GM12878 (cell line): ENCODE results near the gene PVALEF. TPM values are rescaled to one million over a fixed set of nuclear protein-coding genes. Genes with fewer than 3 reads are reported as not detected.

Experiments
- ATAC-seq: fragments of 200-7000 bp; cut with Tn5 transposase; 3 replicates; pipeline ENCODE4 v1.9.1; 2020; ENCODE audit warnings: mild to moderate bottlenecking, moderate library complexity
- BruUV-seq: library from RNA; stranded (reverse); fragments of 400-500 nt; replicated peaks from 2 replicates; lab custom pipeline; 2021; lab: Mats Ljungman, UMichigan
- CTCF ChIA-PET: fragments of 300-600 bp; sonication (Branson Sonifier 250); formaldehyde crosslinking; extraction: SDS; loops from one replicate; lab custom pipeline; 2021; ENCODE audit warnings: inconsistent platforms; lab: Yijun Ruan, JAX
- POLR2A ChIA-PET: fragments of 350-600 bp; formaldehyde crosslinking; extraction: SDS; loops from one replicate; lab custom pipeline; 2021; ENCODE audit warnings: inconsistent platforms; lab: Charles Lee
- RAD21 ChIA-PET: fragments of 300-600 bp; sonication (Branson Sonifier 250); formaldehyde crosslinking; loops from one replicate; lab custom pipeline; 2023; ENCODE audit warnings: antibody characterized with exemption; ENCODE audit not compliant: unreplicated experiment; lab: Charles Lee
- SMC1A ChIA-PET: fragments of 300-600 bp; sonication (Branson Sonifier 250); formaldehyde crosslinking; loops from one replicate; lab custom pipeline; 2023; ENCODE audit not compliant: unreplicated experiment, uncharacterized antibody; lab: Charles Lee
- DNase-seq: peaks from one replicate; pipeline ENCODE4 v3.0.0-alpha.2; 2011; ENCODE audit warnings: low read depth, low spot score
- FAIRE-seq: peaks from 3 replicates; lab custom pipeline; 2011; peaks lifted over from hg19 to GRCh38; lab: Jason Lieb, UNC
- H2AFZ ChIP-seq: 2 replicates; pipeline ENCODE4 v1.6.0; 2011; ENCODE audit warnings: low read depth, low read length, control low read depth; ENCODE audit not compliant: control insufficient read depth
- H3K27ac ChIP-seq: 2 replicates; pipeline ENCODE4 v1.5.1; 2011; ENCODE audit warnings: control low read depth; ENCODE audit not compliant: control insufficient read depth, insufficient read depth
- H3K27me3 ChIP-seq, 2 experiments: replicated peaks in 1 of 2; 2 replicates each; pipeline versions ENCODE4 v1.6.0 to v1.6.1; 2011; ENCODE audit warnings: low read length in 1 of 2; ENCODE audit not compliant: control insufficient read depth in 2 of 2, insufficient read depth in 2 of 2
- H3K36me3 ChIP-seq, 2 experiments: 2 replicates each; pipeline ENCODE4 v1.5.1; 2011; ENCODE audit warnings: low read length in 1 of 2; ENCODE audit not compliant: control insufficient read depth in 2 of 2, insufficient read depth in 2 of 2
- H3K4me1 ChIP-seq: 2 replicates; pipeline ENCODE4 v1.6.1; 2011; ENCODE audit warnings: mild to moderate bottlenecking, low read length, moderate library complexity, mixed read lengths; ENCODE audit not compliant: control insufficient read depth, insufficient read depth
- H3K4me2 ChIP-seq: 2 replicates; pipeline ENCODE4 v1.6.0; 2011; ENCODE audit warnings: control low read depth; ENCODE audit not compliant: control insufficient read depth, insufficient read depth
- H3K4me3 ChIP-seq: fragments of 200-600 bp; sonication (generic); 2 replicates; pipeline ENCODE4 v1.5.1; 2016
- H3K79me2 ChIP-seq: 2 replicates; pipeline ENCODE4 v1.6.0; 2011; ENCODE audit warnings: low read length; ENCODE audit not compliant: control insufficient read depth, insufficient read depth
- H3K9ac ChIP-seq: 2 replicates; pipeline ENCODE4 v1.8.0; 2011; ENCODE audit warnings: low read length, control low read depth, mixed read lengths; ENCODE audit not compliant: control insufficient read depth, insufficient read depth
- H3K9me3 ChIP-seq: replicated peaks from 3 replicates; pipeline ENCODE4 v1.5.1; 2011; ENCODE audit warnings: mild to moderate bottlenecking, low read length; ENCODE audit not compliant: control insufficient read depth, insufficient read depth
- H4K20me1 ChIP-seq: 2 replicates; pipeline ENCODE4 v1.6.0; 2011; ENCODE audit not compliant: control insufficient read depth, insufficient read depth
- CEBPB ChIP-seq, 2 experiments: fragments of 150-350 bp in 1 of 2; IDR thresholded peaks; 2 replicates each; pipeline ENCODE4 v1.6.1; 2012 to 2014; ENCODE audit warnings: low read depth in 2 of 2, low read length in 2 of 2, borderline replicate concordance in 1 of 2, inconsistent platforms in 1 of 2
- ESRRA ChIP-seq: IDR thresholded peaks from 2 replicates; pipeline ENCODE4 v1.6.1; 2012; ENCODE audit warnings: mild to moderate bottlenecking, low read length, improper control_type of control experiment
- ETV6 ChIP-seq, 2 experiments: fragments of 450-650 bp in 1 of 2; IDR thresholded peaks in 1 of 2; conservative IDR thresholded peaks in 1 of 2; 2 replicates each; pipeline ENCODE4 v1.6.1; 2014; ENCODE audit warnings: antibody characterized with exemption in 1 of 2, borderline replicate concordance in 1 of 2, low read depth in 1 of 2, mild to moderate bottlenecking in 1 of 2, moderate library complexity in 1 of 2
- IRF4 ChIP-seq: IDR thresholded peaks from 2 replicates; pipeline ENCODE4 v1.6.1; 2011; ENCODE audit warnings: low read depth, low read length
- NR2F1 ChIP-seq: fragments of 450-650 bp; conservative IDR thresholded peaks from 2 replicates; pipeline ENCODE4 v1.6.1; 2017; ENCODE audit warnings: mild to moderate bottlenecking
- RAD21 ChIP-seq: IDR thresholded peaks from 2 replicates; pipeline ENCODE4 v1.6.1; 2011; ENCODE audit warnings: mild to moderate bottlenecking, low read depth, low read length, moderate library complexity; ENCODE audit not compliant: insufficient read depth
- SP1 ChIP-seq: IDR thresholded peaks from one replicate; pipeline ENCODE4 v1.6.1; 2011; ENCODE audit warnings: low read depth, low read length
- SUPT20H ChIP-seq: IDR thresholded peaks from 2 replicates; pipeline ENCODE4 v1.6.1; 2011; ENCODE audit warnings: low read depth, mild to moderate bottlenecking, low read length, moderate library complexity, borderline replicate concordance; ENCODE audit not compliant: control insufficient read depth
- ZNF24 ChIP-seq: fragments of 450-650 bp; IDR thresholded peaks from 2 replicates; pipeline ENCODE4 v1.6.1; 2017; ENCODE audit warnings: antibody characterized with exemption, mild to moderate bottlenecking
- WGBS: methylation state at CpG from one replicate; pipeline ENCODE4 v1.1.6; 2016; ENCODE audit warnings: low lambda C conversion rate; ENCODE audit not compliant: insufficient replicate concordance, insufficient coverage; ENCODE audit errors: missing lambda C conversion rate; 5-methylcytosine and 5-hydroxymethylcytosine counted together
- in situ Hi-C: fragments of 300-500 bp; cut with MboI; formaldehyde crosslinking; loops from 9 replicates; pipeline ENCODE4 v1.14.3; 2018; ENCODE audit warnings: mixed read lengths
- intact Hi-C: fragments of 100-400 bp; cut with micrococcal nuclease; formaldehyde crosslinking; loops from one replicate; pipeline ENCODE4 v1.14.2; 2022; ENCODE audit not compliant: unreplicated experiment
- polyA plus RNA-seq, 11 experiments: library from polyadenylated mRNA; depleted of rRNA in 4 of 11; unstranded in 6 of 11; stranded (reverse) in 5 of 11; fragments of >200 nt; fragmentation: Nextera tagmentation in 4 of 11; fragmentation: Illumina TruSeq in 1 of 11; extraction: Ambion mirVana in 4 of 11; extraction: Trizol in 1 of 11; gene quantifications; 1 replicate in 1 of 11; 2 replicates in 10 of 11; pipeline versions ENCODE4 v1.2.1 to v1.2.3, GENCODE V29; 2011 to 2016; ENCODE audit warnings: inconsistent platforms in 2 of 11, missing spikeins in 2 of 11, low read depth in 1 of 11
- total RNA-seq, 4 experiments: library from RNA; depleted of rRNA in 3 of 4; stranded (reverse); fragments of >200 nt in 3 of 4; fragmentation: Illumina TruSeq in 1 of 4; extraction: Trizol in 1 of 4; gene quantifications; 2 replicates each; pipeline versions ENCODE4 v1.2.1 to v1.2.3, GENCODE V29; 2013 to 2021
- TF ChIP-seq, protein P1 (sequence below): IDR thresholded peaks from 2 replicates; pipeline ENCODE4 v1.6.1; 2012; ENCODE audit warnings: low read depth, low read length, improper control_type of control experiment
- TF ChIP-seq, protein P2 (sequence below): IDR thresholded peaks from 2 replicates; pipeline ENCODE4 v1.6.1; 2012; ENCODE audit warnings: low read length, inconsistent platforms
- TF ChIP-seq, protein P3 (sequence below): fragments of 450-650 bp; IDR thresholded peaks from 2 replicates; pipeline ENCODE4 v1.6.1; 2014; ENCODE audit warnings: mild to moderate bottlenecking
- TF ChIP-seq, protein P4 (sequence below): fragments of 450-650 bp; IDR thresholded peaks from 2 replicates; pipeline ENCODE4 v1.6.1; 2016; ENCODE audit warnings: mild to moderate bottlenecking, moderate library complexity, borderline replicate concordance

PVALEF gene
- total and polyA plus RNA-seq, 10 of the 15 experiments (the other 5 are each of a cell fraction or from before 2014, with no cell fraction given), result not detected

DNA sequence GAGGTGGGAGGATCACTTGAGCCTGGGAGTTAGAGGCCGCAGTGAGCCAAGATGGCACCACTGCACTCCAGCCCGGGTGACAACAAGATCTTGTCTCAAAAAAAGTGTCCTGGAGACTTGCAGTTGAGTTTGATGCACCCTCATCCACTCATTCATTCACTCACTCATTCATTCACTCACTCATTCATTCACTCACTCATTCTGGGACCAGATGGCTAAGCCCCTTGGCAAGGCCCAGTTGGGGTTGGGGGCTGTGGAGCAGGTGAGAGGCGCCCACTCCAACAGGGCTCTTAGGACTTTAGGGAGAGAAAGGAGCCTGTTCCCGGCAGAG is 1.9 kb downstream of the PVALEF start:
- no peak overlapping the region for H3K9ac ChIP-seq
- intact Hi-C loops (no loop called here), in situ Hi-C loops (loop anchor here (5.0 kb wide), 1 partner anchor 50 kb away; no protein-coding TSS in a partner anchor)
- H3K4me1 ChIP-seq, result no peaks in the 10 kb centered on the region
- no peak for FAIRE-seq
- ChIA-PET SMC1A (no interaction called here), POLR2A (no interaction called here), RAD21 (no interaction called here), CTCF (no interaction called here)
- H3K9me3 ChIP-seq, result no peaks in the 10 kb centered on the region
- no peaks in the 10 kb centered on the region; a peak in 4 of 4 replicates for H3K27me3 ChIP-seq
- H3K4me3 ChIP-seq, result no peak overlapping the region
- no peaks in the 10 kb centered on the region for H3K36me3 ChIP-seq
- no peak overlapping the region for H3K4me2 ChIP-seq
- no TSS peak for BruUV-seq
- H3K79me2 ChIP-seq, result no peaks in the 10 kb centered on the region
- H2AFZ ChIP-seq, result no peak overlapping the region
- 73% methylated on average over 4 of the region's 4 CpGs for WGBS
- H4K20me1 ChIP-seq, result no peaks in the 10 kb centered on the region
- TF ChIP-seq IRF4, result no peak
- no peak for TF ChIP-seq SP1
- TF ChIP-seq SUPT20H, result no peak
- no peak for TF ChIP-seq NR2F1
- no peak for TF ChIP-seq ZNF24
- TF ChIP-seq, protein P1, sequence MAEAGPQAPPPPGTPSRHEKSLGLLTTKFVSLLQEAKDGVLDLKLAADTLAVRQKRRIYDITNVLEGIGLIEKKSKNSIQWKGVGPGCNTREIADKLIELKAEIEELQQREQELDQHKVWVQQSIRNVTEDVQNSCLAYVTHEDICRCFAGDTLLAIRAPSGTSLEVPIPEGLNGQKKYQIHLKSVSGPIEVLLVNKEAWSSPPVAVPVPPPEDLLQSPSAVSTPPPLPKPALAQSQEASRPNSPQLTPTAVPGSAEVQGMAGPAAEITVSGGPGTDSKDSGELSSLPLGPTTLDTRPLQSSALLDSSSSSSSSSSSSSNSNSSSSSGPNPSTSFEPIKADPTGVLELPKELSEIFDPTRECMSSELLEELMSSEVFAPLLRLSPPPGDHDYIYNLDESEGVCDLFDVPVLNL, result no peak
- TF ChIP-seq, protein P2, sequence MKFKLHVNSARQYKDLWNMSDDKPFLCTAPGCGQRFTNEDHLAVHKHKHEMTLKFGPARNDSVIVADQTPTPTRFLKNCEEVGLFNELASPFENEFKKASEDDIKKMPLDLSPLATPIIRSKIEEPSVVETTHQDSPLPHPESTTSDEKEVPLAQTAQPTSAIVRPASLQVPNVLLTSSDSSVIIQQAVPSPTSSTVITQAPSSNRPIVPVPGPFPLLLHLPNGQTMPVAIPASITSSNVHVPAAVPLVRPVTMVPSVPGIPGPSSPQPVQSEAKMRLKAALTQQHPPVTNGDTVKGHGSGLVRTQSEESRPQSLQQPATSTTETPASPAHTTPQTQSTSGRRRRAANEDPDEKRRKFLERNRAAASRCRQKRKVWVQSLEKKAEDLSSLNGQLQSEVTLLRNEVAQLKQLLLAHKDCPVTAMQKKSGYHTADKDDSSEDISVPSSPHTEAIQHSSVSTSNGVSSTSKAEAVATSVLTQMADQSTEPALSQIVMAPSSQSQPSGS, result no peak
- TF ChIP-seq CEBPB (IDR thresholded peaks at IDR 0.05; ENCODE audit: borderline replicate concordance in 1 of 2, low read depth in 2 of 2, low read length in 2 of 2), result no peak
- TF ChIP-seq, protein P3, sequence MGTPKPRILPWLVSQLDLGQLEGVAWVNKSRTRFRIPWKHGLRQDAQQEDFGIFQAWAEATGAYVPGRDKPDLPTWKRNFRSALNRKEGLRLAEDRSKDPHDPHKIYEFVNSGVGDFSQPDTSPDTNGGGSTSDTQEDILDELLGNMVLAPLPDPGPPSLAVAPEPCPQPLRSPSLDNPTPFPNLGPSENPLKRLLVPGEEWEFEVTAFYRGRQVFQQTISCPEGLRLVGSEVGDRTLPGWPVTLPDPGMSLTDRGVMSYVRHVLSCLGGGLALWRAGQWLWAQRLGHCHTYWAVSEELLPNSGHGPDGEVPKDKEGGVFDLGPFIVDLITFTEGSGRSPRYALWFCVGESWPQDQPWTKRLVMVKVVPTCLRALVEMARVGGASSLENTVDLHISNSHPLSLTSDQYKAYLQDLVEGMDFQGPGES, result no peak
- no peak for TF ChIP-seq ESRRA
- TF ChIP-seq ETV6 (conservative IDR thresholded peaks at IDR 0.05 in 1 of 2, IDR thresholded peaks at IDR 0.05 in 1 of 2; ENCODE audit: borderline replicate concordance in 1 of 2, low read depth in 1 of 2), result no peak
- TF ChIP-seq RAD21, result no peak
- TF ChIP-seq, protein P4, sequence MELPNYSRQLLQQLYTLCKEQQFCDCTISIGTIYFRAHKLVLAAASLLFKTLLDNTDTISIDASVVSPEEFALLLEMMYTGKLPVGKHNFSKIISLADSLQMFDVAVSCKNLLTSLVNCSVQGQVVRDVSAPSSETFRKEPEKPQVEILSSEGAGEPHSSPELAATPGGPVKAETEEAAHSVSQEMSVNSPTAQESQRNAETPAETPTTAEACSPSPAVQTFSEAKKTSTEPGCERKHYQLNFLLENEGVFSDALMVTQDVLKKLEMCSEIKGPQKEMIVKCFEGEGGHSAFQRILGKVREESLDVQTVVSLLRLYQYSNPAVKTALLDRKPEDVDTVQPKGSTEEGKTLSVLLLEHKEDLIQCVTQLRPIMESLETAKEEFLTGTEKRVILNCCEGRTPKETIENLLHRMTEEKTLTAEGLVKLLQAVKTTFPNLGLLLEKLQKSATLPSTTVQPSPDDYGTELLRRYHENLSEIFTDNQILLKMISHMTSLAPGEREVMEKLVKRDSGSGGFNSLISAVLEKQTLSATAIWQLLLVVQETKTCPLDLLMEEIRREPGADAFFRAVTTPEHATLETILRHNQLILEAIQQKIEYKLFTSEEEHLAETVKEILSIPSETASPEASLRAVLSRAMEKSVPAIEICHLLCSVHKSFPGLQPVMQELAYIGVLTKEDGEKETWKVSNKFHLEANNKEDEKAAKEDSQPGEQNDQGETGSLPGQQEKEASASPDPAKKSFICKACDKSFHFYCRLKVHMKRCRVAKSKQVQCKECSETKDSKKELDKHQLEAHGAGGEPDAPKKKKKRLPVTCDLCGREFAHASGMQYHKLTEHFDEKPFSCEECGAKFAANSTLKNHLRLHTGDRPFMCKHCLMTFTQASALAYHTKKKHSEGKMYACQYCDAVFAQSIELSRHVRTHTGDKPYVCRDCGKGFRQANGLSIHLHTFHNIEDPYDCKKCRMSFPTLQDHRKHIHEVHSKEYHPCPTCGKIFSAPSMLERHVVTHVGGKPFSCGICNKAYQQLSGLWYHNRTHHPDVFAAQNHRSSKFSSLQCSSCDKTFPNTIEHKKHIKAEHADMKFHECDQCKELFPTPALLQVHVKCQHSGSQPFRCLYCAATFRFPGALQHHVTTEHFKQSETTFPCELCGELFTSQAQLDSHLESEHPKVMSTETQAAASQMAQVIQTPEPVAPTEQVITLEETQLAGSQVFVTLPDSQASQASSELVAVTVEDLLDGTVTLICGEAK, result no peak
- no peak overlapping the region for H3K27ac ChIP-seq
- ATAC-seq, result no peak
- no peak for DNase-seq
